ENCODE measurements around the gene MAGI1.

DNA sequence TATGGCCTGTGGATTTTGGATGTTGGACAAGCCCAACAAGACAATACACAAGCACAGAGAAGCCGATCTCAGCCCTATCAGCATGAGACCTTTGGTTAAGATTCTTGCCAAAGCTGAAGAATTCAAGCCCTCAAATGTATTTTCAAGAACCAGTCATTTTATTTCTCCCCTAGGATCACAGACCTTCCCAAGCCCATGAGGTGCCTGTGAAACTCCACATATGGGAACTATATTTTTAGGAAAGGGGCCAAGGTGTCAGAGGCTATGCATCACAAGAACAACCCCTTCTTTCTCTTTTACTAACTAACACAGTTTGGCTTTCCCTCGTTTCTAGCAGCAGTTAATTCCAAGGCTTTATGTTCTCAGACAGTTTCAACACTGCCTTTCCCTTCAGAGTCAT, 364.5 kb downstream of the MAGI1 start:
- TF ChIP-seq, protein P1, sequence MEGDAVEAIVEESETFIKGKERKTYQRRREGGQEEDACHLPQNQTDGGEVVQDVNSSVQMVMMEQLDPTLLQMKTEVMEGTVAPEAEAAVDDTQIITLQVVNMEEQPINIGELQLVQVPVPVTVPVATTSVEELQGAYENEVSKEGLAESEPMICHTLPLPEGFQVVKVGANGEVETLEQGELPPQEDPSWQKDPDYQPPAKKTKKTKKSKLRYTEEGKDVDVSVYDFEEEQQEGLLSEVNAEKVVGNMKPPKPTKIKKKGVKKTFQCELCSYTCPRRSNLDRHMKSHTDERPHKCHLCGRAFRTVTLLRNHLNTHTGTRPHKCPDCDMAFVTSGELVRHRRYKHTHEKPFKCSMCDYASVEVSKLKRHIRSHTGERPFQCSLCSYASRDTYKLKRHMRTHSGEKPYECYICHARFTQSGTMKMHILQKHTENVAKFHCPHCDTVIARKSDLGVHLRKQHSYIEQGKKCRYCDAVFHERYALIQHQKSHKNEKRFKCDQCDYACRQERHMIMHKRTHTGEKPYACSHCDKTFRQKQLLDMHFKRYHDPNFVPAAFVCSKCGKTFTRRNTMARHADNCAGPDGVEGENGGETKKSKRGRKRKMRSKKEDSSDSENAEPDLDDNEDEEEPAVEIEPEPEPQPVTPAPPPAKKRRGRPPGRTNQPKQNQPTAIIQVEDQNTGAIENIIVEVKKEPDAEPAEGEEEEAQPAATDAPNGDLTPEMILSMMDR (IDR thresholded peaks at IDR 0.05) = no peak
- no peak for TF ChIP-seq POLR2A (IDR thresholded peaks at IDR 0.05)

Measured in uterus (tissue), 2 donors.